ENCODE results near the gene STOML2.

- TF ChIP-seq CTCF (IDR thresholded peaks at IDR 0.05) (no peak), ZFX (IDR thresholded peaks at IDR 0.05; ENCODE audit: borderline replicate concordance) (no peak)
Measured at GRCh38 chr9:35105571-35106342, 2.8 kb upstream of the STOML2 start.

All from 22Rv1 (cell line).